ENCODE measurements around the gene TECR.

GRCh38 chr19:14560776-14561108, 31.3 kb downstream of the TECR start:
- no peak for TF ChIP-seq CTCF (IDR thresholded peaks at IDR 0.05)
- TF ChIP-seq POLR2A (IDR thresholded peaks at IDR 0.05), result no peak
- TF ChIP-seq EP300 (IDR thresholded peaks at IDR 0.05), result no peak

All from tibial nerve (tissue), 4 donors.